T-helper 1 cell treated with Interleukin-12 subunit alpha and Interleukin-12 subunit beta and Interleukin-4 antibody, amounts not matched to agents 30 ng/mL and 1 ng/mL, for 36 hours (primary cell): ENCODE data around the gene OMG. TPM values are rescaled to one million over a fixed set of nuclear protein-coding genes. Genes with fewer than 3 reads are reported as not detected.
"Not testable (repeated sequence)": the region's sequence is repeated elsewhere in the genome, so short reads cannot be mapped to it uniquely, and the experiment has no call there.

Experiments
- intact Hi-C: fragments of 100-400 bp; cut with micrococcal nuclease; formaldehyde crosslinking; loops from one replicate; pipeline ENCODE4 v1.15.1; 2024
- total RNA-seq: library from RNA; stranded (reverse); gene quantifications from 2 replicates; pipeline ENCODE4 v1.2.3, GENCODE V29; 2022

Gene OMG
- total RNA-seq, 1 donor from 2014 or later, result 0.25 TPM

GRCh38 chr17:31269036-31269577 lies 27.9 kb downstream of the OMG start:
- intact Hi-C loops, result no loop called here

DNA sequence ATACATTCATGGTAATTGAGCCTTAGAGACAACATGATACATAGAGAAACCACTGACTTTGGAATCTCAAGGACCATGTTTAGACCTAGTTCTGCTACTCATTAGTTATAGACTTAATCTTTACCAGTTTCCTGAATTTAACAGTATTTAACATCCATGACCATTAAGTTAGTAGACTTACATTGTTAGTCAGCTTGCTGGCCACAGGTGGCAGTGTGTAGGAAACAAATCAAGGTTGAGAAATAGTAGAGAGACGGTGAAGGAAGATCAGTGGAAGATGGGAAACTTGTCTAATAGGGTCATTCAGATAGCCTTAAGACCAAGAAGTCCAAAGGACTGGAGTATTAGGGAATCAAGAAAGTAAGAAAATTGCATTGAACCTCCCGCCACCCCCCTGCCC lies 31.0 kb downstream of the OMG start:
- intact Hi-C loops, result loop anchor here (1.0 kb wide), 1 partner anchor 107 kb away; no protein-coding TSS in a partner anchor

- intact Hi-C loops, result not testable (repeated sequence)
Observed at GRCh38 chr17:31262923-31263322, 34.1 kb downstream of the OMG start.

- intact Hi-C loops, result no loop called here
Observed at GRCh38 chr17:31261601-31262000, 35.4 kb downstream of the OMG start.

DNA sequence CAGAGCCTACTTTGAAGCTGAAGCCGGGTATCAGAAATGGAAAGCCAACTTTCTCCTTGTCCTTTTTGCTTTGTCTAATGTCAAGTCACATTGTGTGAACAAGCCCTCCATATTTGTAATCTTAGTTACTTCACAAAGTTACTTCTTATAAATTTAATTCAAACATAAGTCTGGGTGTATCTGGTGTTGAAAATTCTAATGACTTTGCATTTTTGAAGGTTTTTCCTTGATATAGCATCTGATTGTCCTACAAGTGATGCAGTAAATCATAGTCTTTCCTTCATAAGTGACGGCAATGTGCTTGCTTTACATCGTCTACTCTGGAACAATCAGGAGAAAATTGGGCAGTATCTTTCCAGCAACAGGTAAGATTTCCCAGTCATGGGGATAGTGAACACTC lies 36.9 kb downstream of the OMG start:
- intact Hi-C loops, result no loop called here

GRCh38 chr17:31256936-31257335 lies 40.1 kb downstream of the OMG start:
- intact Hi-C loops, result no loop called here

DNA sequence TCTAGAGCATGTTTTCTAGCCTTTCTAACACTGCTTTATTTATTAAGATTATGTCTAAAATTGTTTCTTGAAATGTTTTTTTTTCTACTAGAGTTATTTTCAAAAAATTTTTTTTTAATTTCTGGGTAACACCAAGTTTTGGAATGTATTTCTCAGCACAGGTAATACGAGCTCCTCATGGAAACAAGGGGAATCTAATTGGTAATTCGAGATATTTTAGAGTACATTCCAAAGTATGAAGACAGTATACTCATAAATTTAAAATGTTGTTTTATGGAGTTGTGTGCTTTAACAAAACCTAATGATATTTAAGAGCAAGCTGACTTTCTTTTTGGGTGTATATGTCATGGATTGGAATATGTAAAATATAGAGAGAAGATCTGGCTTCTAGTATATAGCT lies 42.4 kb downstream of the OMG start:
- intact Hi-C loops, result no loop called here

DNA sequence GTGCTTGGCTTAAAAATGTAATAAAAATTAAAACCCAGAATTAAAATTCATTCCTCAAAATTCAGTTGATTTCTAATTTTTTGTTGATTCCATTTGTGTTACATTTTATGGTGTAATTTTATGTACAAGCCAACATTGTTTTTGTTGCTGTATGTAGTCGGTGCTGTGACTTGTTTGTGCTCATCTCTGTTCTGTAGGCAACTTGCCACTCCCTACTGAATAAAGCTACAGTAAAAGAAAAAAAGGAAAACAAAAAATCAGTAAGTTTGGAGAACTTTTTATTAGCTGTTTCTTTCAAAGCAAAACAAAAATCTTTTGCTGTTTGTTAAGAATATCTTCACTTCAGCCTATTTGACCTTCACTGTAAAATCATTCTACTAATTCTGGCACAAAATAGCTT lies 44.3 kb downstream of the OMG start:
- intact Hi-C loops, result no loop called here

DNA sequence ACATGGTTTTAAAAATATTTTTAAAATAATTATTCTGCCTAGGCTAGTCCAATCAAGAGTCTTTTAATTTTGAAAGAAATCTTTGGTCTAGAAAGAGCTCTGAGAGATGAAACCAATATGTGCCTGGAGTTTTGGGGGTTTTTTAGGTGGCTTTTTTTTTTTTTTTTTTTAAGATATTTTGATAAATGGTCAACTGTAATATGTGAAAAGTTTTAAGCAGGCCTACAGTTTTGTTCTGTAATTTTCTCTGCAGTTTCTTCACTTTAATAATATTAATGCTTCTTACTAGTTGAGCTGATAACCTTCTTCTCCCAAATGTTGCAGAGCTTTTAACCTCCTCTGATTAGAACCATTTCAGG lies 45.1 kb downstream of the OMG start:
- intact Hi-C loops, result no loop called here

DNA sequence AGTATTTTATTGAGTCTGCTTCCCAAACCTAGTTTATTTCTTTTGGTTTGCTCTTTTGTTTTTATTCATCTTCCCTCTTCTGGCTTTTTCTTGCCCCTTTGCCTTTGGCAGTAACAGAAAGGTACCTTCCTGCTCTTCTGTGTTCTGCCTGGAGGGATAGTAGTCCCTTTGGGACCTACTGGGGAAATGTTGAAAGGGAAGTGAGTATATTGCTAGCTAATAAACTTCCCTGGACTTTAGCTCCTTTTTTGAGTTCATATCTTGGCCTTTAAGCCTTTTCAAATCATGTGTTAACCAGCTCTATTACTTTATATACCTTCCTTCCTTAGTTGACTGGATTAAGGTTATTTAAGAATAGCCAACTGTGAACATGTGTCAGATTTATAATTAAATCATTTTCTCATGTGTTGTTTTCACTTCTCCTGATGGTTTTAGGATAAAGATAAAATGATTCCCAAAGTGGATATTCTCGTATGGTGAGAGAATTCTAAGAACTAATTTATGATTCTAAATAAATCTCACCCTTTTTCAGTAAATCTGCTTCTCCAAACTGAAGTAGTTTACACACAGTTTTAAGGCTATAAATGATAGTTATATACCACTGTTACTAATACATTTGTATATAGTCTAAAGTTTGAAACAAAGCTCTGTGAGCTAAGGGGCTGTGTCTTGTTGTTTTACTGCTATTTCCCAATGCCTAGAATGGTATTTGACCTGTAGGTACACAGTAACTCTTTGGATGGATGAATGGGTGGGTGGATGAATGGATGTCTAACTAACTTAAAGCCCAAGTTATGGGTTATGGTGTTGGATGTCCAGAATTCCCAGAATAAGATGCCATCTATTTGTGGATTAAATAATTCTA lies 45.7 kb downstream of the OMG start:
- intact Hi-C loops, result no loop called here

DNA sequence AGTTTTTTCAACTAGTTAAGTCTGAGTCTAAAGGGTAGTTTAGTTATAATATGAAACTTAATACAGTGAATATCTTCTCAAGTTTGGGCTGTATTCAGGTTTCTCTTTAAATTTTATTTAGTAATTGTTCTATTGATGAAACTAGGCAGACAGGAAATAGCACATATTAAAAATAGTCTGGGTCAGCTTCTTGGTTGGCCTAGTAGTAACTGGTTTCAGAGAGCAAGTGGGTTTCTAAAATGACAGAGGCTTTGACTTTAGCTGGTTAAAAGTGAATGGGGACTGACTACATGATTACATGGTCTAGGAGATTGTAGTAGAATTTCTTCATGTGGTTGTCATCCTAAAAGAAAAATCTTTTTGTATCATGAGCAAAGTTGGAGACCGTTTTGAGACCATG lies 46.8 kb downstream of the OMG start:
- intact Hi-C loops, result no loop called here

DNA sequence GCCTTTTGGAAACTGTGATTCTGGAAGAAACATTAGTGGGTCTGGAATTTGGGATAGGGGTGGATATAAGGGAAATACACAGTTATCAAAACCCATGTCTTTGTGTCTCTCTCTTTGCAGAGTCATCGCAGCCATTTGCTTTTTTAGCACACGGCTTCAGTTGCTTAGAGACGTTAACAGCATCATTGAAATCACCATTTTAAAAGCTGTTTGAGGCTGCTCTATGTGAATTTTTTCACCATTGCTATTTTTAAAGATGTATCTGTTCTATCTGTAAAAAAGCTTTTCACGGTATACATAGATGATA lies 47.3 kb downstream of the OMG start:
- intact Hi-C loops, result no loop called here

DNA sequence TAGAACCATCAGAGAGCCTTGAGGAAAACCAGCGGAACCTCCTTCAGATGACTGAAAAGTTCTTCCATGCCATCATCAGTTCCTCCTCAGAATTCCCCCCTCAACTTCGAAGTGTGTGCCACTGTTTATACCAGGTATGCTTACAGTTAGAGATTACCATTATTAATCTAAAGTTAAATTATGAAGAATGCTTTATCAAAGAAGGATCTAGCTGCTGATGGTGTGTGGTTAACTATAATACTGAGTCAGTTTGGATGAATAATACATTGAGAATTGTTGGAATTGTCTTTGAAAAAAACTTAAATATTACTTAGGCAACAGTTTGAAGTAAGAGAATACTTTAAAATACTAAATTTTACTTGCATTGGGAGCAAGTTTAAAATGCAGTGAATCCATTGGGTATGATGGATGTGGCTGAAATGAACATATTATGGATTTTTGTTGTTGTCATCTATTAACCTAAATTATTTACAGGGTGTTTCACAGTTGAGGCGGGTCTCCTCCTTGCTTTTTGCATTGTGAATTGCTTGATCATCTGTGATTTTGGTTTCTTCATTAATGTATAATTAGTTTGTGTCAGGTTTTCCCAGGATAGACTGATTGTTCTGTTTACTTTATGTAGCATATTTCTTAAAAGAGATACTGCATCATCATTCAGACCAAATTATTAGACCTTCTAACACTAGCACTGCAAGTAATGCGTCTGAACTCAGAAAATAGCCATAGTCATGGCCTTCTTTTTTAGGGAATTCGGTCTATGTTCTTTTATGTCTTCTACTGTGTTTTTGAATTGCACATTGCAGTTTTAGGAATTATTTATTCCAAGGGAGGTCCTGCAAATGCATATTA lies 47.8 kb downstream of the OMG start:
- intact Hi-C loops, result no loop called here

Other genes starting within 250 kb of the OMG start
- 24.0 and 25.0 TPM in 2 replicates for gene NF1, start 202.3 kb downstream of the OMG start, total RNA-seq
- gene EVI2B, start 16.8 kb upstream of the OMG start, total RNA-seq, result 54.8 and 56.6 TPM in 2 replicates
- gene EVI2A, start 24.4 kb upstream of the OMG start, total RNA-seq, result 55.9 and 59.5 TPM in 2 replicates
- 33.1 and 34.3 TPM in 2 replicates for gene RAB11FIP4, start 94.4 kb upstream of the OMG start, total RNA-seq